GM04503 (cell line): ENCODE measurements around the gene SDHA.
"Not testable (repeated sequence)": the region's sequence is repeated elsewhere in the genome, so short reads cannot be mapped to it uniquely, and the experiment has no call there.

Experiments used
- DNase-seq: peaks from one replicate; pipeline ENCODE4 v3.0.0-alpha.2; 2012; ENCODE audit warnings: low read depth

Gene SDHA

GRCh38 chr5:186091-187041, 31.8 kb upstream of the SDHA start:
- no peak for DNase-seq

- no peak for DNase-seq
Measured at GRCh38 chr5:187042-187431, 31.1 kb upstream of the SDHA start.

GRCh38 chr5:187617-188451, 30.3 kb upstream of the SDHA start:
- no peak for DNase-seq

GRCh38 chr5:188488-189481, 29.3 kb upstream of the SDHA start:
- DNase-seq = peak; percentile 21

- no peak for DNase-seq
Measured at GRCh38 chr5:189486-189885, 28.6 kb upstream of the SDHA start.

GRCh38 chr5:189976-190365, 28.1 kb upstream of the SDHA start:
- no peak for DNase-seq

- DNase-seq = no peak
Measured at GRCh38 chr5:190366-191035, 27.6 kb upstream of the SDHA start.

GRCh38 chr5:191036-191948, 26.8 kb upstream of the SDHA start, which contains the start of gene LRRC14B:
LRRC14B (plus strand) TSS chr5:191495; CDS start chr5:191539, 44 bp downstream.
- DNase-seq = no peak

GRCh38 chr5:191949-192690, 26.0 kb upstream of the SDHA start:
- DNase-seq = no peak

- no peak for DNase-seq
Measured at GRCh38 chr5:192691-192969, 25.5 kb upstream of the SDHA start.

- no peak for DNase-seq
Measured at GRCh38 chr5:192970-193831, 24.9 kb upstream of the SDHA start.

- no peak for DNase-seq
Measured at GRCh38 chr5:194102-194501, 24.0 kb upstream of the SDHA start.

- no peak for DNase-seq
Measured at GRCh38 chr5:194603-195209, 23.4 kb upstream of the SDHA start.

GRCh38 chr5:195401-196160, 22.5 kb upstream of the SDHA start:
- no peak for DNase-seq

GRCh38 chr5:196350-196749, 21.8 kb upstream of the SDHA start:
- DNase-seq = no peak

- not testable (repeated sequence) for DNase-seq
Measured at GRCh38 chr5:197031-197430, 21.1 kb upstream of the SDHA start.

GRCh38 chr5:197892-198489, 20.1 kb upstream of the SDHA start:
- no peak for DNase-seq
